ENCODE results near the gene AP4S1.

Gene AP4S1

DNA sequence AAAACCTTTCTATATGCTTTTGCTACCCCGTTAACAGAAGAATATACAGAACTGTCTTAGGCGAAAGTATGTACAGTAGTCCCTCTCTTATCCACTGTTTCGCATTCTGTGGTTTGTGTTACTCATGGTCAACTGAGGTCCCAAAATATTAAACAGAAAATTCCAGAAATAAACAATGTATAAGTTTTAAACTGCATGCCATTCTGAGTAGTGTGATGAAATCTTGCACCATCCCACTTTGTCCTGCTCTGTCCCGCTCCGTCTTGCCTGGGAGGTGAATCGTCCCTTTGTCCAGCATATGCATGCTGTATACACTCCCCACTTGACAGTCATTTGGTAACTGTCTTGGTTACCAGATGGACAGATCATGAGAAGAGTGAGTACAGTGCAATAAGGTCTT is 70.8 kb downstream of the AP4S1 start:
- Histone ChIP-seq H3K27me3 (ENCODE audit: control insufficient read depth, insufficient read depth, low read length) (no peaks in the 10 kb centered on the region), H3K4me2 (ENCODE audit: low read length) (no peak overlapping the region), H3K4me1 (no peaks in the 10 kb centered on the region), H3K79me2 (no peaks in the 10 kb centered on the region), H3K9ac (no peak overlapping the region), H3K27ac (no peak overlapping the region), H3K9me3 (ENCODE audit: control insufficient read depth, low read length) (no peaks in the 10 kb centered on the region), H3K36me3 (ENCODE audit: control insufficient read depth, insufficient read depth, low read length) (no peaks in the 10 kb centered on the region), H3K4me3 (ENCODE audit: low read depth, low read length) (no peak overlapping the region), H2AFZ (no peak overlapping the region)
- TF ChIP-seq, protein P1, sequence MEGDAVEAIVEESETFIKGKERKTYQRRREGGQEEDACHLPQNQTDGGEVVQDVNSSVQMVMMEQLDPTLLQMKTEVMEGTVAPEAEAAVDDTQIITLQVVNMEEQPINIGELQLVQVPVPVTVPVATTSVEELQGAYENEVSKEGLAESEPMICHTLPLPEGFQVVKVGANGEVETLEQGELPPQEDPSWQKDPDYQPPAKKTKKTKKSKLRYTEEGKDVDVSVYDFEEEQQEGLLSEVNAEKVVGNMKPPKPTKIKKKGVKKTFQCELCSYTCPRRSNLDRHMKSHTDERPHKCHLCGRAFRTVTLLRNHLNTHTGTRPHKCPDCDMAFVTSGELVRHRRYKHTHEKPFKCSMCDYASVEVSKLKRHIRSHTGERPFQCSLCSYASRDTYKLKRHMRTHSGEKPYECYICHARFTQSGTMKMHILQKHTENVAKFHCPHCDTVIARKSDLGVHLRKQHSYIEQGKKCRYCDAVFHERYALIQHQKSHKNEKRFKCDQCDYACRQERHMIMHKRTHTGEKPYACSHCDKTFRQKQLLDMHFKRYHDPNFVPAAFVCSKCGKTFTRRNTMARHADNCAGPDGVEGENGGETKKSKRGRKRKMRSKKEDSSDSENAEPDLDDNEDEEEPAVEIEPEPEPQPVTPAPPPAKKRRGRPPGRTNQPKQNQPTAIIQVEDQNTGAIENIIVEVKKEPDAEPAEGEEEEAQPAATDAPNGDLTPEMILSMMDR (IDR thresholded peaks at IDR 0.05), result no peak

DNA sequence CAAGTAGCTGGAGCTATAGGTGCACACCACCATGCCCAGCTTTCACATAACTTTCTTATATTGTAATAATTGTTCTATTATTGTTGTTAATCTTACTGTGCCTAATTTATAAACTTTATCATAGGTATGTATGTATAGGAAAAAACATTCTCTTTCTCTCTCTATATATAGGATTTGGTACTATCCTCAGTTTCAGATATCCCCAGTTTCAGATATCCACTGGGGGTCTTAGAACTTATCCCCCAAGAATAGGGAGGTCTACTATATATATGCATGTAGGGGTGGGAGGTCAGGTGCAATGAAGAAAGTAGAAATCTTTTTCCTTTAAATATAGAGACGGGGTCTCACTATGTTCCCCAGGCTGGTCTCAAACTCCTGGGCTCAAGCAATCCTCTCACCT is 71.6 kb downstream of the AP4S1 start:
- H3K9me3 ChIP-seq (ENCODE audit: control insufficient read depth, low read length), result no peaks in the 10 kb centered on the region
- H3K27ac ChIP-seq, result no peak overlapping the region
- TF ChIP-seq, protein P1 (IDR thresholded peaks at IDR 0.05), result no peak
- no peaks in the 10 kb centered on the region for H3K4me1 ChIP-seq
- H3K9ac ChIP-seq, result no peak overlapping the region
- H3K4me3 ChIP-seq (ENCODE audit: low read depth, low read length), result no peak overlapping the region
- H2AFZ ChIP-seq, result no peak overlapping the region
- no peaks in the 10 kb centered on the region for H3K36me3 ChIP-seq (ENCODE audit: control insufficient read depth, insufficient read depth, low read length)
- no peaks in the 10 kb centered on the region for H3K79me2 ChIP-seq
- H3K4me2 ChIP-seq (ENCODE audit: low read length), result no peak overlapping the region
- no peaks in the 10 kb centered on the region for H3K27me3 ChIP-seq (ENCODE audit: control insufficient read depth, insufficient read depth, low read length)

DNA sequence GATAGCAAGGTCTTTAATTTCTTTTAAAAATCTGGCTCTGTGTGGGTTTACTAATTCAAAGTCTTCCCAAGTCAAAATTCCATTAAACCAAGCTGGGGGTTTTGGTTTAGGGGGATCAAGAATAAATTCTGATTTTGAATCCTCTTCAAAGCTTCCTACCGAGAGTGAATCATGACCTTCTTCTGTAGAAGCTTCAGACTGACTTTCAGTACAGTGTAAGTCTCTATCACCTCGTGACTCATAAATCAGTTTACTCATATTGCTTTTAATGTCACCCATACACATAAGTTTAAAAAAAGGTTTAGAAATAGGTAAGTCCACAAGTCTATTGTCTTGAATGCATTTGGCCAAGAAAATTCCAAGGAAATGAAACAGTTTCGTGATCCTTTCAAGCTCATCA is 81.3 kb downstream of the AP4S1 start:
- no peak overlapping the region for H3K27ac ChIP-seq
- H2AFZ ChIP-seq, result no peak overlapping the region
- H3K9me3 ChIP-seq (ENCODE audit: control insufficient read depth, low read length), result no peaks in the 10 kb centered on the region
- TF ChIP-seq, protein P1 (IDR thresholded peaks at IDR 0.05), result no peak
- H3K27me3 ChIP-seq (ENCODE audit: control insufficient read depth, insufficient read depth, low read length), result no peaks in the 10 kb centered on the region
- H3K79me2 ChIP-seq, result no peaks in the 10 kb centered on the region
- no peak overlapping the region for H3K4me2 ChIP-seq (ENCODE audit: low read length)
- no peaks in the 10 kb centered on the region for H3K4me1 ChIP-seq
- no peak overlapping the region for H3K4me3 ChIP-seq (ENCODE audit: low read depth, low read length)
- H3K9ac ChIP-seq, result no peak overlapping the region
- no peaks in the 10 kb centered on the region for H3K36me3 ChIP-seq (ENCODE audit: control insufficient read depth, insufficient read depth, low read length)

DNA sequence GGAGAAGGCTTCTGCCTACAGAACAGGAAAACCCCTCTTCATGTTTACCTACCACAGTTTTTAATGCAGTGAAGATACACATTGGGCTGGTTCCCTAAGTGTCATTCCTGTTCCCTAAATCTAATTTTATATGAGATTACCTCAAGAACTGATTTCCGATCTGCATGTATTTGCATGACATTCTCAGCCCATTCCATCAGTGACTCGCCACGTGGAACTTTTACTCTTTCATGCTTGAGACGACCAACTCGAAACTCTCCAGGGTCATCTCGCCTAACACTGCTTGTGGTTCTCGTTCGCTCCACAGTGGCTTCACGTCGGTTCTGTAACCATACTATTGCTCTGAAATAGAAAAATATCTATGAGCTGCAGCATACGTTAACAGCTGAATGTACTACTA is 83.8 kb downstream of the AP4S1 start:
- H3K36me3 ChIP-seq (ENCODE audit: control insufficient read depth, insufficient read depth, low read length), result no peaks in the 10 kb centered on the region
- no peaks in the 10 kb centered on the region for H3K4me1 ChIP-seq
- H2AFZ ChIP-seq, result no peak overlapping the region
- TF ChIP-seq, protein P1 (IDR thresholded peaks at IDR 0.05), result no peak
- no peak overlapping the region for H3K27ac ChIP-seq
- no peaks in the 10 kb centered on the region for H3K9me3 ChIP-seq (ENCODE audit: control insufficient read depth, low read length)
- H3K4me3 ChIP-seq (ENCODE audit: low read depth, low read length), result no peak overlapping the region
- H3K4me2 ChIP-seq (ENCODE audit: low read length), result no peak overlapping the region
- H3K79me2 ChIP-seq, result no peaks in the 10 kb centered on the region
- H3K9ac ChIP-seq, result no peak overlapping the region
- no peaks in the 10 kb centered on the region for H3K27me3 ChIP-seq (ENCODE audit: control insufficient read depth, insufficient read depth, low read length)

DNA sequence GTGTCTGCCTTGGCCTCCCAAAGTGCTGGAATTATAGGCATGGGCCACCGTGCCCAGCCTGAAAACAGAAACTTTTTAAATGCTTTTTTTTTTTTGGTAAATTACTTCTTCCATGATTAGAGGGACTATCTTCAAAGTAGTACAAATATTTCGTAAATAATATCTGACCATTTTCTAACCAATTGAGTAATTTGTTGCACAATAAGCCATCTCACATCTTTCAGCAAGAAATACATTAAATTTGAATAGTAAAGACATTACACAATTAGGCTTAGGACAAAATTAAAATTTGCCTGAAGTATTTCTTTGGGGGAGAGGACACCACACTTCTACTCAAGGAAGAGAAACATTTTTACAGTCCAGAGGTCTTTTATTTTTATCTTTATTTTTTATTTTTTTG is 85.4 kb downstream of the AP4S1 start:
- H3K27me3 ChIP-seq (ENCODE audit: control insufficient read depth, insufficient read depth, low read length), result no peaks in the 10 kb centered on the region
- H3K27ac ChIP-seq, result no peak overlapping the region
- H3K9me3 ChIP-seq (ENCODE audit: control insufficient read depth, low read length), result no peaks in the 10 kb centered on the region
- H3K4me3 ChIP-seq (ENCODE audit: low read depth, low read length), result no peak overlapping the region
- no peaks in the 10 kb centered on the region for H3K4me1 ChIP-seq
- no peaks in the 10 kb centered on the region for H3K79me2 ChIP-seq
- TF ChIP-seq, protein P1 (IDR thresholded peaks at IDR 0.05), result no peak
- H3K9ac ChIP-seq, result no peak overlapping the region
- H3K36me3 ChIP-seq (ENCODE audit: control insufficient read depth, insufficient read depth, low read length), result no peaks in the 10 kb centered on the region
- no peak overlapping the region for H2AFZ ChIP-seq
- no peak overlapping the region for H3K4me2 ChIP-seq (ENCODE audit: low read length)
